Stimulated activated CD8-positive, alpha-beta memory T cell treated with anti-CD3 and anti-CD28 coated beads, Interleukin-12 subunit alpha, Interleukin-12 subunit beta, amount 100 ng/mL, for 1 hour (primary cell): ENCODE measurements around the gene CEP128.

Experiments used
- DNase-seq: peaks from one replicate; pipeline ENCODE4 v3.0.0-alpha.2; 2020; ENCODE audit warnings: low read depth

CEP128 gene

GRCh38 chr14:80475074-80475473 lies 466.5 kb downstream of the CEP128 start:
- no peak for DNase-seq

- no peak for DNase-seq
Measured at GRCh38 chr14:80468331-80469122, 473.0 kb downstream of the CEP128 start.

GRCh38 chr14:80465546-80466220 lies 475.9 kb downstream of the CEP128 start:
- DNase-seq, result no peak

GRCh38 chr14:80464531-80465149 lies 476.9 kb downstream of the CEP128 start:
- DNase-seq, result no peak

- no peak for DNase-seq
Measured at GRCh38 chr14:80456209-80456608, 485.3 kb downstream of the CEP128 start.

- no peak for DNase-seq
Measured at GRCh38 chr14:80455031-80455430, 486.5 kb downstream of the CEP128 start.

GRCh38 chr14:80448267-80448666 lies 493.3 kb downstream of the CEP128 start:
- DNase-seq, result no peak

GRCh38 chr14:80447392-80447791 lies 494.1 kb downstream of the CEP128 start:
- DNase-seq, result no peak
